SK-N-SH treated with all-trans-retinoic acid at 6 μM for 48 hours (cell line): Measurements from ENCODE around the gene TBC1D16.

ENCODE experiments used
- ATAC-seq: fragments of 200-7000 bp; cut with Tn5 transposase; 3 replicates; pipeline ENCODE4 v1.9.1; 2020; ENCODE audit warnings: mild to moderate bottlenecking, moderate library complexity
- ARNTL ChIP-seq: fragments of 450-650 bp; formaldehyde crosslinking; IDR thresholded peaks from 2 replicates; pipeline ENCODE4 v1.5.0; 2020; ENCODE audit warnings: low read depth, mild to moderate bottlenecking, moderate library complexity, borderline replicate concordance
- BACH2 ChIP-seq: fragments of 250-450 bp; sonication (Bioruptor Pico); IDR thresholded peaks from 2 replicates; pipeline ENCODE4 v1.9.0; 2021; ENCODE audit warnings: mild to moderate bottlenecking, borderline replicate concordance
- CREB5 ChIP-seq: fragments of 250-450 bp; sonication (Bioruptor Pico); IDR thresholded peaks from 2 replicates; pipeline ENCODE4 v1.5.1; 2020; ENCODE audit warnings: low read depth, mild to moderate bottlenecking, moderate library complexity
- CSDC2 ChIP-seq: fragments of 250-450 bp; sonication (Bioruptor Pico); IDR thresholded peaks from 2 replicates; pipeline ENCODE4 v1.5.0; 2020; ENCODE audit warnings: mild to moderate bottlenecking, moderate library complexity
- CSRNP3 ChIP-seq: fragments of 250-450 bp; sonication (Bioruptor Pico); IDR thresholded peaks from 2 replicates; pipeline ENCODE4 v1.5.1; 2021; ENCODE audit warnings: mild to moderate bottlenecking, moderate library complexity
- ESRRG ChIP-seq: fragments of 250-450 bp; sonication (Bioruptor Pico); IDR thresholded peaks from 2 replicates; pipeline ENCODE4 v1.6.1; 2021; ENCODE audit warnings: mild to moderate bottlenecking
- GLIS3 ChIP-seq: fragments of 250-450 bp; sonication (Bioruptor Pico); IDR thresholded peaks from 2 replicates; pipeline ENCODE4 v1.5.0; 2020; ENCODE audit warnings: mild to moderate bottlenecking, moderate library complexity
- ISL1 ChIP-seq: fragments of 250-450 bp; sonication (Bioruptor Pico); IDR thresholded peaks from 2 replicates; pipeline ENCODE4 v2.1.2; 2022; ENCODE audit warnings: mild to moderate bottlenecking, moderate library complexity
- OSR1 ChIP-seq: fragments of 250-450 bp; sonication (Bioruptor Pico); IDR thresholded peaks from 2 replicates; pipeline ENCODE4 v1.8.0; 2022; ENCODE audit warnings: moderate library complexity, mild to moderate bottlenecking, inconsistent platforms
- PATZ1 ChIP-seq: fragments of 250-450 bp; sonication (Bioruptor Pico); IDR thresholded peaks from 2 replicates; pipeline ENCODE4 v1.8.0; 2020; ENCODE audit warnings: mild to moderate bottlenecking, moderate library complexity, borderline replicate concordance
- POU6F1 ChIP-seq: fragments of 250-450 bp; sonication (Bioruptor Pico); IDR thresholded peaks from 2 replicates; pipeline ENCODE4 v1.8.0; 2021; ENCODE audit warnings: low read depth, mild to moderate bottlenecking, moderate library complexity, borderline replicate concordance
- PPARA ChIP-seq: fragments of 250-450 bp; sonication (Bioruptor Pico); IDR thresholded peaks from 2 replicates; pipeline ENCODE4 v1.5.0; 2020; ENCODE audit warnings: mild to moderate bottlenecking, borderline replicate concordance
- RARB ChIP-seq: fragments of 250-450 bp; sonication (Bioruptor Pico); IDR thresholded peaks from 2 replicates; pipeline ENCODE4 v1.8.0; 2021; ENCODE audit warnings: mild to moderate bottlenecking, moderate library complexity
- SNAI2 ChIP-seq: fragments of 250-450 bp; sonication (Bioruptor Pico); IDR thresholded peaks from 2 replicates; pipeline ENCODE4 v1.5.0; 2020; ENCODE audit warnings: mild to moderate bottlenecking, moderate library complexity
- TCF4 ChIP-seq: fragments of 250-450 bp; sonication (Bioruptor Pico); IDR thresholded peaks from 2 replicates; pipeline ENCODE4 v1.8.0; 2021; ENCODE audit warnings: mild to moderate bottlenecking, moderate library complexity, borderline replicate concordance
- TOX ChIP-seq: fragments of 250-450 bp; sonication (Bioruptor Pico); IDR thresholded peaks from 2 replicates; pipeline ENCODE4 v1.8.0; 2021; ENCODE audit warnings: mild to moderate bottlenecking, moderate library complexity, borderline replicate concordance
- TSHZ2 ChIP-seq: fragments of 250-450 bp; sonication (Bioruptor Pico); IDR thresholded peaks from 2 replicates; pipeline ENCODE4 v1.5.0; 2020; ENCODE audit warnings: mild to moderate bottlenecking, moderate library complexity
- ZC3H10 ChIP-seq: fragments of 250-450 bp; sonication (Bioruptor Pico); IDR thresholded peaks from 2 replicates; pipeline ENCODE4 v1.5.1; 2021; ENCODE audit warnings: mild to moderate bottlenecking, moderate library complexity
- ZFP30 ChIP-seq: fragments of 450-650 bp; formaldehyde crosslinking; IDR thresholded peaks from 2 replicates; pipeline ENCODE4 v1.5.0; 2022; ENCODE audit warnings: mild to moderate bottlenecking, moderate library complexity
- ZNF565 ChIP-seq: fragments of 450-650 bp; formaldehyde crosslinking; conservative IDR thresholded peaks from 2 replicates; pipeline ENCODE4 v1.5.0; 2020; ENCODE audit warnings: low read depth, mild to moderate bottlenecking, moderate library complexity
- ZNF70 ChIP-seq: fragments of 450-650 bp; formaldehyde crosslinking; IDR thresholded peaks from 2 replicates; pipeline ENCODE4 v1.5.0; 2020; ENCODE audit warnings: mild to moderate bottlenecking, moderate library complexity
- ZNF8 ChIP-seq: fragments of 450-650 bp; formaldehyde crosslinking; IDR thresholded peaks from 2 replicates; pipeline ENCODE4 v1.5.0; 2020; ENCODE audit warnings: mild to moderate bottlenecking, moderate library complexity

The TBC1D16 gene

GRCh38 chr17:79923974-79924638, 111.6 kb downstream of the TBC1D16 start:
- TF ChIP-seq ZC3H10 (no peak), ARNTL (CRISPR knock-in tag) (no peak), TOX (CRISPR knock-in tag) (no peak), ZFP30 (CRISPR knock-in tag) (no peak), POU6F1 (CRISPR knock-in tag) (no peak), ZNF70 (no peak), SNAI2 (CRISPR knock-in tag) (no peak)
- ATAC-seq, result peak; percentile 82

- TF ChIP-seq SNAI2 (CRISPR knock-in tag), result no peak
- no peak for TF ChIP-seq ZC3H10
- no peak for TF ChIP-seq PATZ1
- TF ChIP-seq CREB5 (CRISPR knock-in tag), result no peak
- no peak for TF ChIP-seq ZNF565 (CRISPR knock-in tag)
- no peak for TF ChIP-seq TSHZ2 (CRISPR knock-in tag)
- TF ChIP-seq PPARA (CRISPR knock-in tag), result no peak
- no peak for TF ChIP-seq ESRRG (CRISPR knock-in tag)
- ATAC-seq, result no peak
Measured at GRCh38 chr17:79922798-79923197, 112.9 kb downstream of the TBC1D16 start.

- no peak for ATAC-seq
- TF ChIP-seq BACH2 (CRISPR knock-in tag) (no peak), GLIS3 (no peak), ZC3H10 (no peak), ESRRG (CRISPR knock-in tag) (no peak), TCF4 (CRISPR knock-in tag) (no peak), POU6F1 (CRISPR knock-in tag) (no peak), RARB (CRISPR knock-in tag) (no peak), CSDC2 (CRISPR knock-in tag) (no peak), TOX (CRISPR knock-in tag) (no peak), OSR1 (CRISPR knock-in tag) (no peak), ZNF70 (no peak), SNAI2 (CRISPR knock-in tag) (no peak), ISL1 (CRISPR knock-in tag) (no peak), ZNF565 (CRISPR knock-in tag) (no peak), ARNTL (CRISPR knock-in tag) (no peak), ZNF8 (CRISPR knock-in tag) (no peak), CSRNP3 (CRISPR knock-in tag) (no peak), PPARA (CRISPR knock-in tag) (no peak)
- TF ChIP-seq, all 23 proteins: peak for 0
Measured at GRCh38 chr17:79922116-79922601, 113.5 kb downstream of the TBC1D16 start.
